MCF 10A (cell line): ENCODE data around the gene LDLRAD4. TPM values are rescaled to one million over a fixed set of nuclear protein-coding genes. Genes with fewer than 3 reads are reported as not detected.
A peak's percentile ranks its signal among the peaks of the same experiment; 100 is the strongest.

Source experiments
- BruUV-seq: library from RNA; stranded (reverse); fragments of 400-500 nt; replicated peaks from 2 replicates; lab custom pipeline; 2021; lab: Mats Ljungman, UMichigan
- CTCF ChIA-PET: fragments of 300-600 bp; sonication (Branson Sonifier 250); formaldehyde crosslinking; extraction: SDS; loops from one replicate; lab custom pipeline; 2021; ENCODE audit warnings: antibody characterized with exemption, inconsistent platforms; lab: Yijun Ruan, JAX
- POLR2A ChIA-PET: fragments of 300-600, 350-650 bp; sonication (Branson Sonifier 250); formaldehyde crosslinking; extraction: SDS; loops from one replicate; lab custom pipeline; 2020; ENCODE audit warnings: antibody characterized with exemption, inconsistent platforms; lab: Yijun Ruan, JAX
- DNase-seq: peaks from one replicate; pipeline ENCODE4 v3.0.0-alpha.2; 2018; ENCODE audit not compliant: unreplicated experiment
- H3K27ac Mint-ChIP-seq: one replicate; pipeline ENCODE4 v1.8.0; 2022; ENCODE audit warnings: mild to moderate bottlenecking, low read depth, mixed read lengths; ENCODE audit not compliant: unreplicated experiment
- H3K27me3 Mint-ChIP-seq: one replicate; pipeline ENCODE4 v1.8.0; 2022; ENCODE audit warnings: mixed read lengths; ENCODE audit not compliant: insufficient read depth, unreplicated experiment
- H3K36me3 Mint-ChIP-seq: one replicate; pipeline ENCODE4 v1.8.0; 2022; ENCODE audit warnings: mild to moderate bottlenecking, moderate library complexity, mixed read lengths; ENCODE audit not compliant: insufficient read depth, unreplicated experiment
- H3K4me1 Mint-ChIP-seq: one replicate; pipeline ENCODE4 v1.8.0; 2022; ENCODE audit warnings: mixed read lengths; ENCODE audit not compliant: insufficient read depth, unreplicated experiment
- H3K4me3 Mint-ChIP-seq: one replicate; pipeline ENCODE4 v1.8.0; 2022; ENCODE audit warnings: mild to moderate bottlenecking, moderate library complexity, mixed read lengths; ENCODE audit not compliant: unreplicated experiment
- H3K9me3 Mint-ChIP-seq: one replicate; pipeline ENCODE4 v1.8.0; 2022; ENCODE audit warnings: mixed read lengths; ENCODE audit not compliant: unreplicated experiment
- CTCF ChIP-seq: fragments of 200-600 bp; IDR thresholded peaks from one replicate; pipeline ENCODE4 v1.8.0; 2022; ENCODE audit warnings: antibody characterized with exemption, mild to moderate bottlenecking; ENCODE audit not compliant: unreplicated experiment
- intact Hi-C: fragments of 100-400 bp; cut with micrococcal nuclease; formaldehyde crosslinking; loops from 2 replicates; pipeline ENCODE4 v1.14.1; 2022
- total RNA-seq: library from RNA; stranded (reverse); gene quantifications from 2 replicates; pipeline ENCODE4 v1.2.3, GENCODE V29; 2022

Gene LDLRAD4
- total RNA-seq, 1 experiment from 2014 or later: not detected

- DNase-seq: no peak
- ChIA-PET CTCF (no interaction called here), POLR2A (no interaction called here)
- no peak overlapping the region for H3K4me3 Mint-ChIP-seq
- no peaks in the 10 kb centered on the region for H3K27me3 Mint-ChIP-seq
- no TSS peak for BruUV-seq
- no peaks in the 10 kb centered on the region for H3K4me1 Mint-ChIP-seq
- TF ChIP-seq CTCF: no peak
- H3K36me3 Mint-ChIP-seq: no peaks in the 10 kb centered on the region
- H3K27ac Mint-ChIP-seq: no peak overlapping the region
- intact Hi-C loops: no loop called here
- H3K9me3 Mint-ChIP-seq: no peaks in the 10 kb centered on the region
These were observed 15.5 kb downstream of the LDLRAD4 start for GRCh38 chr18:13233787-13234783.

GRCh38 chr18:13235421-13235831, 16.9 kb downstream of the LDLRAD4 start:
- Mint-ChIP-seq H3K4me3 (no peak overlapping the region), H3K36me3 (no peaks in the 10 kb centered on the region), H3K27me3 (no peaks in the 10 kb centered on the region), H3K4me1 (no peaks in the 10 kb centered on the region), H3K27ac (no peak overlapping the region), H3K9me3 (no peaks in the 10 kb centered on the region)
- TF ChIP-seq CTCF: no peak
- DNase-seq: peak; percentile 5
- intact Hi-C loops: no loop called here
- ChIA-PET CTCF (interaction anchor here (0.6 to 0.8 kb wide), 2 partner anchors 49 to 313 kb away, joined by 3 read pairs; no protein-coding TSS in a partner anchor), POLR2A (no interaction called here)
- BruUV-seq: no TSS peak

- intact Hi-C loops: no loop called here
- DNase-seq: no peak
- Mint-ChIP-seq H3K36me3 (peaks cover 5% of the 10 kb centered on the region), H3K27me3 (no peaks in the 10 kb centered on the region), H3K4me3 (no peak overlapping the region), H3K27ac (no peak overlapping the region), H3K9me3 (no peaks in the 10 kb centered on the region), H3K4me1 (no peaks in the 10 kb centered on the region)
- no TSS peak for BruUV-seq
- CTCF ChIA-PET: no interaction called here
- TF ChIP-seq CTCF: no peak
- POLR2A ChIA-PET: no interaction called here
These were observed 17.4 kb downstream of the LDLRAD4 start for GRCh38 chr18:13235981-13236380.

GRCh38 chr18:13236411-13236810, 17.9 kb downstream of the LDLRAD4 start:
- ChIA-PET POLR2A (no interaction called here), CTCF (interaction anchor here (0.6 kb wide), 1 partner anchor 53 kb away, joined by 3 read pairs; no protein-coding TSS in a partner anchor)
- no peak for TF ChIP-seq CTCF
- intact Hi-C loops: no loop called here
- Mint-ChIP-seq H3K4me3 (no peak overlapping the region), H3K27ac (no peak overlapping the region), H3K9me3 (no peaks in the 10 kb centered on the region), H3K4me1 (no peaks in the 10 kb centered on the region), H3K27me3 (no peaks in the 10 kb centered on the region), H3K36me3 (peaks cover 6% of the 10 kb centered on the region)
- no peak for DNase-seq
- no TSS peak for BruUV-seq
